Activated T-helper 1 cell treated with anti-CD3 and anti-CD28 coated beads, Interleukin-12 subunit alpha, Interleukin-12 subunit beta, Interleukin-2, Interleukin-4 antibody, amounts not matched to agents 30 ng/mL and 10 ng/mL and 1 ng/mL, durations not matched to agents 14 hours and 24 hours and 36 hours (primary cell): ENCODE results near the gene ZNF805. TPM values are rescaled to one million over a fixed set of nuclear protein-coding genes. Genes with fewer than 3 reads are reported as not detected.
"Not testable (repeated sequence)": the region's sequence is repeated elsewhere in the genome, so short reads cannot be mapped to it uniquely, and the experiment has no call there.

Experiments used
- DNase-seq: peaks from one replicate; pipeline ENCODE4 v3.0.0; 2021; ENCODE audit warnings: low spot score
- H3K27ac Mint-ChIP-seq: one replicate; pipeline ENCODE4 v1.8.0; 2021; ENCODE audit warnings: mild to moderate bottlenecking, mixed read lengths
- H3K27me3 Mint-ChIP-seq: one replicate; pipeline ENCODE4 v1.8.0; 2022; ENCODE audit warnings: mild to moderate bottlenecking, moderate library complexity, mixed read lengths; ENCODE audit not compliant: insufficient read depth
- H3K36me3 Mint-ChIP-seq: one replicate; pipeline ENCODE4 v1.8.0; 2021; ENCODE audit warnings: low read depth, mixed read lengths
- H3K4me1 Mint-ChIP-seq: one replicate; pipeline ENCODE4 v1.8.0; 2021; ENCODE audit warnings: low read depth, mixed read lengths
- H3K4me3 Mint-ChIP-seq: one replicate; pipeline ENCODE4 v1.8.0; 2021; ENCODE audit warnings: mild to moderate bottlenecking, moderate library complexity, mixed read lengths
- H3K9me3 Mint-ChIP-seq: one replicate; pipeline ENCODE4 v1.8.0; 2021; ENCODE audit warnings: mixed read lengths
- intact Hi-C: fragments of 100-400 bp; cut with micrococcal nuclease; formaldehyde crosslinking; loops from one replicate; pipeline ENCODE4 v1.15.1; 2024
- total RNA-seq: library from RNA; stranded (reverse); gene quantifications from 2 replicates; pipeline ENCODE4 v1.2.3, GENCODE V29; 2022

ZNF805 gene
- total RNA-seq, 1 donor from 2014 or later = 6.9 TPM

GRCh38 chr19:57241176-57241575, 744 bp downstream of the ZNF805 start:
- Mint-ChIP-seq H3K27me3 (no peaks in the 10 kb centered on the region), H3K4me1 (peaks cover 14% of the 10 kb centered on the region), H3K27ac (peak overlapping the region; percentile 97), H3K4me3 (peak overlapping the region; percentile 92), H3K36me3 (peaks cover 28% of the 10 kb centered on the region), H3K9me3 (peaks cover 16% of the 10 kb centered on the region)
- intact Hi-C loops = loop anchor here (2.0 kb wide), 2 partner anchors 338 to 506 kb away; partner anchors contain the start of genes ZNF416 and ZNF776
- no peak for DNase-seq

DNA sequence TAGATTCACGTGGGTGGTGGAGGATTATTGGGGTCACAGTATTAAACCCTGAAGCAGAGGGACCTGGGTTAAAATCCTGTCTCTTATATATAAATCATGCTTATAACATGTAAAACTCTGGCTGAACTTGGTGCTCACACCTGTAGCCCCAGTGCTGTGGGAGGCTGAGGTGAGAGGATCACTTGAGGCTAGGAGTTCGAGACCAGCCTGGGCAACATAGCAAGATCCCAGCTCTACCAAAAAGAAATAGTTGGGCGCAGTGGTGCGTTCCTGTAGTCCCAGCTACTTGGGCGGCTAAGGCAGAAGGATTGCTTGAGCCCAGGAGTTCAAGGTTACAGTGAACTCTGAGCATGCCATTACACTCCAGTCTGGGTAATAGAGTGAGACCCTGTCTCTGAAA, 2.4 kb downstream of the ZNF805 start:
- peaks cover 16% of the 10 kb centered on the region for H3K9me3 Mint-ChIP-seq
- peaks cover 14% of the 10 kb centered on the region for H3K4me1 Mint-ChIP-seq
- H3K36me3 Mint-ChIP-seq = peaks cover 36% of the 10 kb centered on the region
- intact Hi-C loops = no loop called here
- H3K4me3 Mint-ChIP-seq = no peak overlapping the region
- DNase-seq = no peak
- H3K27ac Mint-ChIP-seq = no peak overlapping the region
- no peaks in the 10 kb centered on the region for H3K27me3 Mint-ChIP-seq

- no peak for DNase-seq
- H3K36me3 Mint-ChIP-seq = peaks cover 47% of the 10 kb centered on the region
- peaks cover 14% of the 10 kb centered on the region for H3K4me1 Mint-ChIP-seq
- H3K27me3 Mint-ChIP-seq = no peaks in the 10 kb centered on the region
- peaks cover 12% of the 10 kb centered on the region for H3K9me3 Mint-ChIP-seq
- no peak overlapping the region for H3K4me3 Mint-ChIP-seq
- H3K27ac Mint-ChIP-seq = no peak overlapping the region
- intact Hi-C loops = no loop called here
Observed at GRCh38 chr19:57244513-57244912, 4.1 kb downstream of the ZNF805 start.

GRCh38 chr19:57245066-57245465, 4.6 kb downstream of the ZNF805 start:
- Mint-ChIP-seq H3K4me3 (no peak overlapping the region), H3K27me3 (no peaks in the 10 kb centered on the region)

GRCh38 chr19:57245959-57246358, 5.5 kb downstream of the ZNF805 start:
- H3K9me3 Mint-ChIP-seq = peaks cover 21% of the 10 kb centered on the region
- H3K27ac Mint-ChIP-seq = no peak overlapping the region
- H3K4me3 Mint-ChIP-seq = no peak overlapping the region
- H3K36me3 Mint-ChIP-seq = peaks cover 56% of the 10 kb centered on the region
- intact Hi-C loops = no loop called here
- no peak for DNase-seq
- no peaks in the 10 kb centered on the region for H3K27me3 Mint-ChIP-seq
- peaks cover 10% of the 10 kb centered on the region for H3K4me1 Mint-ChIP-seq

More at GRCh38 chr19:57245066-57245465, 4.6 kb downstream of the ZNF805 start:
- Mint-ChIP-seq H3K4me1 (peaks cover 13% of the 10 kb centered on the region), H3K27ac (no peak overlapping the region), H3K36me3 (peaks cover 49% of the 10 kb centered on the region), H3K9me3 (peaks cover 14% of the 10 kb centered on the region)
- intact Hi-C loops = no loop called here
- no peak for DNase-seq

- Mint-ChIP-seq H3K9me3 (peaks cover 36% of the 10 kb centered on the region), H3K27me3 (no peaks in the 10 kb centered on the region), H3K4me1 (no peaks in the 10 kb centered on the region), H3K36me3 (peaks cover 77% of the 10 kb centered on the region), H3K27ac (no peak overlapping the region), H3K4me3 (no peak overlapping the region)
- DNase-seq = no peak
- intact Hi-C loops = no loop called here
Observed at GRCh38 chr19:57248646-57249045, 8.2 kb downstream of the ZNF805 start.

GRCh38 chr19:57249329-57249728, 8.9 kb downstream of the ZNF805 start:
- no peak for DNase-seq

DNA sequence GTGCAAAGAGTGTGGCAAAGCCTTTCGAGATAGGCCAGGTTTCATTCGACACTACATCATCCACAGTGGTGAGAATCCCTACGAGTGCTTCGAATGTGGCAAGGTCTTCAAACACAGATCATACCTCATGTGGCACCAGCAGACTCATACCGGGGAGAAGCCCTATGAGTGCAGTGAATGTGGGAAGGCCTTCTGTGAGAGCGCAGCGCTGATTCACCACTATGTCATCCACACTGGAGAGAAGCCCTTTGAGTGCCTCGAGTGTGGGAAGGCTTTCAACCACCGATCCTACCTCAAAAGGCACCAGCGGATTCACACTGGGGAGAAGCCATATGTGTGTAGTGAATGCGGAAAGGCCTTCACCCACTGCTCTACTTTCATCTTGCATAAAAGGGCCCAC, 13.3 kb downstream of the ZNF805 start:
- intact Hi-C loops, H3K4me1 Mint-ChIP-seq, DNase-seq, H3K27me3 Mint-ChIP-seq, H3K4me3 Mint-ChIP-seq, H3K27ac Mint-ChIP-seq: not testable (repeated sequence)
- Mint-ChIP-seq H3K36me3 (peaks cover 75% of the 10 kb centered on the region), H3K9me3 (peaks cover 65% of the 10 kb centered on the region)

More at GRCh38 chr19:57249329-57249728, 8.9 kb downstream of the ZNF805 start:
- Mint-ChIP-seq H3K36me3 (peaks cover 78% of the 10 kb centered on the region), H3K4me1 (no peaks in the 10 kb centered on the region), H3K4me3 (no peak overlapping the region), H3K27me3 (no peaks in the 10 kb centered on the region), H3K27ac (no peak overlapping the region), H3K9me3 (peaks cover 43% of the 10 kb centered on the region)
- intact Hi-C loops = no loop called here

DNA sequence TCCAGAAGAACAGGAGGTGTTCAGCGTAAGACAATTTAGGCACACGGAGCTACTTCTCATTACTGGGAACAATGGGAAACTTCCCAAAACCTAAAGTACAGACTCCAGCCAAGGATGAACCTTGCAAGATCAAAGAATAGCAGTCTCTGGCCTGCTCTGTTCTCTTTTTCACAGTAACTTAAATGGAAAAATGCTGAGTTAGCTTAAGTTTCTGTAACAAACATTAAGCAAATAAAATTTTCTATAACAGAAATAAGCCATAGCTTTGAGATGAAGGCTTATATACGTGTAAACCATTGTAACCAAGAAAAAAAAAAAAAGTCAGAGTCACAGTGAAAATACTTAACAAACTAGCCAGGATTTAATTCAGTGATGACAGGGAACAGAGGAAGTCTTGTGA, 21.6 kb downstream of the ZNF805 start:
- Mint-ChIP-seq H3K4me3 (no peak overlapping the region), H3K36me3 (peaks cover 40% of the 10 kb centered on the region), H3K4me1 (no peaks in the 10 kb centered on the region), H3K27me3 (no peaks in the 10 kb centered on the region), H3K9me3 (peaks cover 70% of the 10 kb centered on the region), H3K27ac (no peak overlapping the region)
- no peak for DNase-seq
- intact Hi-C loops = no loop called here

DNA sequence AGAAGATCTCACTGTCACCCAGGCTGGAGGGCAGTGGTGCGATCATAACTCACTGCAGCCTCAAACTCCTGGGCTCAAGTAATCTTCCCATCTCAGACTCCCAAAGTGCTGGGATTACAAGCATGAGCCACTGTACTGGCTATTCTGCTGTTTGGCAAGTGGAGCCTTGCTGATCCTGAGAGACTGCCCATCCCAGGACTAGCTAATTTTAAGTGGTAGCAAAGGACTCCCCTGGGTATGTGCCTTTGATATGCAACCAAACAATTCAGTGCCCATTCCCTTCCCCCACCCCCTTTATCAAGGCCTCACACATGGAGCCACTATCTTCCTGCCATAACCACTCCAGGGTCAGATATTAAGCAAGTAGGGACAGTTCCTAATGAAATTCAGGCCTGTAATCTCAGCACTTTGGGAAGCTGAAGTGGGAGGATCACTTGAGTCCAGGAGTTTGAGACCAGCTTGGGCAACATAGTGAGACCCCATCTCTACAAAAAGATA, 22.9 kb downstream of the ZNF805 start:
- H3K27me3 Mint-ChIP-seq = no peaks in the 10 kb centered on the region
- H3K36me3 Mint-ChIP-seq = peaks cover 36% of the 10 kb centered on the region
- no peak overlapping the region for H3K27ac Mint-ChIP-seq
- H3K4me1 Mint-ChIP-seq = no peaks in the 10 kb centered on the region
- peaks cover 67% of the 10 kb centered on the region for H3K9me3 Mint-ChIP-seq
- DNase-seq = no peak
- intact Hi-C loops = no loop called here
- H3K4me3 Mint-ChIP-seq = no peak overlapping the region

DNA sequence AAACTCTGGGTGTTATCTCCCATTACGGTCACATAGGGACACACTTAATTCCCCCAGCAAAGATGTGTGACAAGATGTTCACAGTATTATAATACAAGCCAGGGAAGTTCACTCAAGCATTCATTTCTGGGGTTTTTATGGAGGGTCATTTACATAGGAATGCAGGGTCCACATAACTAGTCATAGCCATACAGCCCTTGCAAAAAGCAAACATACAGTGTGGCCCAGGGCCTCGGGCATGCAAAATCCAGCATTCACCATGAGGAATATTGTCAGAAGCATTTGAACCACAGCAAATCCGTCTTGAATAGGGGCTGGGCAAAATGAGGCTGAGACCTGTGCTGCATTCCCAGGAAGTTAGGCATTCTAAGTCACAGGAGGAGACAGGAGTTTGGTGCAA, 26.9 kb downstream of the ZNF805 start:
- no peaks in the 10 kb centered on the region for H3K27me3 Mint-ChIP-seq
- H3K9me3 Mint-ChIP-seq = peaks cover 43% of the 10 kb centered on the region
- H3K36me3 Mint-ChIP-seq = peaks cover 12% of the 10 kb centered on the region
- no peak overlapping the region for H3K4me3 Mint-ChIP-seq
- intact Hi-C loops = no loop called here
- no peak overlapping the region for H3K27ac Mint-ChIP-seq
- H3K4me1 Mint-ChIP-seq = no peaks in the 10 kb centered on the region
- DNase-seq = no peak

DNA sequence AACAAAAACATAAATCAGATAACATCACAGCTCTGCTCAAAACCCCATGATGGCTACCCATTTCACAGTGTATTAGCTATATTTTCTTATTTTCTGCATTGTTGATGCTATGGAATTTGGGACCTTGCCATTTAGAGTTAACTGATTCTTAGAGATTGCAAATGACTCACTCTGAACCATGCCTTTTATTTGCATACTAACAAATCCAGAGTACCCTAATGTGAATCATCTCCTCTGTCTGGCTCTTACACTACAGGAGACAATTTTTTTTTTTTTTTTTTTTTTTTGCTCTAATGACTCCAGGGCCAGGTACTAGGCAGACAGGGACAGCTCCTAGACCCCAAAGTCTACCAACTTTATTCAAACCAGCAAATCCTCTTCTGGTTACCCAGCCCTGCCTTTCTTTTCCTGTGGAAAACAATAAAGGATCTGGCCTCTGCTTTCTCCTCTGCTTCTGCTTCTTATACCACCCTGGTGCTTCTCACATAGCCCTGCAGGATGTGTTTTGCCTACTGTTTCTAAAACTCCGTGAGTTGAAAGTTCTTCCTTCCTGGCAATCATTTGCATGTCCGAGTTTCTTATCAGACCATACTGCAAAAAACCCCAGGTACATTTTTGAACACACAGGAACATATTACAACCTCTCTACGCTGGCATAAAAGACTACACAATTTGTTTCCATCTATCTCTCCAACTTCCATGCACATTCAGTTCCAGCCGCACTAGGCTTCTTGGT, 29.3 kb downstream of the ZNF805 start:
- no peak overlapping the region for H3K4me3 Mint-ChIP-seq
- intact Hi-C loops = no loop called here
- H3K4me1 Mint-ChIP-seq = no peaks in the 10 kb centered on the region
- no peaks in the 10 kb centered on the region for H3K27me3 Mint-ChIP-seq
- H3K36me3 Mint-ChIP-seq = peaks cover 10% of the 10 kb centered on the region
- H3K9me3 Mint-ChIP-seq = peaks cover 42% of the 10 kb centered on the region
- no peak overlapping the region for H3K27ac Mint-ChIP-seq
- no peak for DNase-seq

GRCh38 chr19:57271280-57271679, 30.8 kb downstream of the ZNF805 start:
- H3K4me1 Mint-ChIP-seq = no peaks in the 10 kb centered on the region
- intact Hi-C loops = no loop called here
- H3K36me3 Mint-ChIP-seq = peaks cover 10% of the 10 kb centered on the region
- DNase-seq = no peak
- no peak overlapping the region for H3K27ac Mint-ChIP-seq
- H3K9me3 Mint-ChIP-seq = peaks cover 30% of the 10 kb centered on the region
- H3K27me3 Mint-ChIP-seq = no peaks in the 10 kb centered on the region
- H3K4me3 Mint-ChIP-seq = no peak overlapping the region
